HT-29 (cell line): Measurements from ENCODE around the gene ME2. TPM values are rescaled to one million over a fixed set of nuclear protein-coding genes. Genes with fewer than 3 reads are reported as not detected.
"Not testable (repeated sequence)": the region's sequence is repeated elsewhere in the genome, so short reads cannot be mapped to it uniquely, and the experiment has no call there.

ENCODE experiments used
- DNase-seq: peaks from one replicate; pipeline ENCODE4 v3.0.0-alpha.2; 2015; ENCODE audit warnings: low spot score
- total RNA-seq: library from RNA; depleted of rRNA; stranded (reverse); fragments of >200 nt; shearing (Covaris generic); gene quantifications from 2 replicates; pipeline ENCODE4 v1.2.3, GENCODE V29; 2014

The ME2 gene
- total RNA-seq, 1 experiment from 2014 or later, result 23.4 TPM

DNA sequence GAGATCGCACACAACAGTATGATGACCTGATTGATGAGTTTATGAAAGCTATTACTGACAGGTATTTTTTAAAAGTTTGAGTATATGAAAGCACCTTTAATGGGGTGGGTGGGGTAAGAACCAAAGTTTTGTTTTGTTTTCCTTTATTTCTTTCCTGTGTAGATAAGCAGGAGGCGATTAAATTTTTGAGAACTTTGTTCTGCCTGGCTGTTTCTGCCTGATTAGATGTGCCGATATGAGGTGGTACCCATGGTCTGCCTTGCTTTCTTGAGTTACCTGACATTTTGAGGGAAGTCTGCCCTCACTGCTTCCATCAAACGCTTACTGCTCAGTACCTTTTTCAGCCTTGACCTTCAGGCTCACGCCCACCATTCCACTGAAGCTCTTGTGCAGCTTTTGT lies 39.2 kb downstream of the ME2 start:
- no peak for DNase-seq

DNA sequence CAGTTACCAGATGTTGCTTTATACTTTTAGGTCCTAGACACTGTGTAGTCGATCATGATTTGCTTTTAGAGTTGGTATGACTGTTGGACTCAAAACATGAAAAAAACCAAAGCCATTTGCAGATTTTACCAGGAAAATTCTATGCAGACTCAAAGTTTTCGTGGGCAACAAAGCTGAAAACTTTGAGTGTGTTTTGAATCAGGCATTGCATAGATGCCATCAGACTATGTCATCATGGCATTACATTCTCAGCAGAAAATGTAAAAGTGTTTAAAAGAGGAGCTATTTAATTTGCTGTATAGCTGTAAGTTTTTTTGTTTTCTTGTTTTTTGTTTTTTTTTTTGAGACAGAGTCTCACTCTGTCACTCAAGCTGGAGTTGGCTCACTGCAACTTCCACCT lies 45.5 kb downstream of the ME2 start:
- no peak for DNase-seq

DNA sequence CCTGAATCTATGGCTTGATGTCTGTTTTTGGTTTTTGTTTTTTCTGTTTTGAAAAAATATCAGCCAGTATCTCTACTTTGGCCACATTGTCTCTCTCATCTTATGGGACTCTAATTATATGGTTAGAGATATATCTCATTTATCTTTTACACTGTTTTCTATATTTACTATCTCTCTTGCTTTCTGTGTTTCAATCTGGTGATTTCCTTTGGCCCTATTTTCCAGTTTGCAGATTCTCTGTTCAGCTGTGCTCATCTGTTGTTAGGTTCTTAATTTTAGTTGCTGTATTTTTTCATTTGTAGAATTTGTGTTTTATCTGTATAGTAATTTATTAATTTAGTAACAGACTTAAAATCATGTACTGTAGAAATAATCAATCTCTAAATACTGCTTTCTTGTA lies 47.6 kb downstream of the ME2 start:
- DNase-seq, result no peak

DNA sequence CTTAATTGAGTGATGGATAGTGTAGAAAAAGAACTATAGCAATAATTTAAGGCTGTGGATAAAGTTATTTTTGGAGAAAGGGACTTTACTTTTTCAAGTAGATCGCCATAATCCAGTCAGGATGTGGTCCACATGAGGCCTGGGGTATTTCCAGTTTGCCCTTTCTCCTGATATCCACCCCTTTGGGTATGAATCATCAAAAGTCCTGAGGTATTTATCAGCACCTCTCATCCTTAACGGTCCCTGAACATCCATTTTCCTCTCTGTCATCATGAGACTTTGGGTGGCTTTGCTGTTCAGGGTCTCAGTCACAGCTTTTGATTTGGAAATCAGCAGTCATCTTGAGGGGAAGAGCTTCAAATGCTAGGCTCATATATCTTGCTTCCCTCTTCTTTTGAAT lies 49.6 kb downstream of the ME2 start:
- DNase-seq, result no peak

DNA sequence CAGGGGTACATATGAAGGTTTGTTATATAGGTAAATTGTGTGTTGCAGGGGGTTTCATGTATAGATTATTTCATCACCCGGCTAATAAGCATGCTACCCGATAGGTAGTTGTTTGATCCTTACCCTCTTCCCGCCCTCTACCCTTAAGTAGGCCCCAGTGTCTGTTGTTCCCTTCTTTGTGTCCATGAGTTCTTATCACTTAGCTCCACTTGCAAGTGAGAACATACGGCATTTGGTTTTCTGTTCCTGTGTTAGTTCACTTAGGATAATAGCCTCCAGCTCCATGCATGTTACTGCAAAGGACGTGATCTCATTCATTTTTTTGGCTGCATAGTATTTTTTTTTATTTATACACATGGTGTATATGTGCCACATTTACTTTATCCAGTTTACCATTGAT lies 54.8 kb downstream of the ME2 start:
- DNase-seq, result no peak

DNA sequence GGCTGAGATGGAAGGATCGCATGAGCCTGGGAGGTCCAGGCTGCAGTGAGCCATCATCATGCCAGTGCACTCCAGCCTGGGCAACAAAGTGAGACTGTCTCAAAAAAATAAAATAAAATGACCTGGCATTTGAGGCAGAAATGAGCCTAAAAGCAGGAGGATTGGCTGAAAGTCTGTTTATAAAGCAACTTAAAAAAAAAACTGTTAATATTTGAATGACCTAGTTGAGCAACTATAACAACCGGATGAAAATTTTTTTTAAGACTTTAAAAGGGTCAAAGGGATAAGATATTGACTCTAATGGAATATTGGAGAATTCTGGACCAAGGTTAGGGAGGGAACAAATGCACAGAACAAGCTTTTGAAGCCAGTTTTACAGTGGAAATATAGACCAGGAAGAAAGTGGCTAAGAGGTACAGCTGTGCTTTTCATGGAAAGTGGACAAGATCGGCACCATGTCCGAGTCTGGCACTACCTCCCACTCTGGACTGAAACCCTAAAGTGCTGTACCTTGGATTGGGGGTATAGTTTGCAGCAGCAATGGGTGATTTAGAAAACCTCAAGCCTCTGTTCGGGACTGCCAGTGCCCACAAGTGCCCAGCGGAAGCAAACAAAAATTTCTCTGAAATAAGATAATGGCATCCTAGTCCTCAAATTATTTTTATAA lies 55.8 kb downstream of the ME2 start:
- DNase-seq, result no peak

DNA sequence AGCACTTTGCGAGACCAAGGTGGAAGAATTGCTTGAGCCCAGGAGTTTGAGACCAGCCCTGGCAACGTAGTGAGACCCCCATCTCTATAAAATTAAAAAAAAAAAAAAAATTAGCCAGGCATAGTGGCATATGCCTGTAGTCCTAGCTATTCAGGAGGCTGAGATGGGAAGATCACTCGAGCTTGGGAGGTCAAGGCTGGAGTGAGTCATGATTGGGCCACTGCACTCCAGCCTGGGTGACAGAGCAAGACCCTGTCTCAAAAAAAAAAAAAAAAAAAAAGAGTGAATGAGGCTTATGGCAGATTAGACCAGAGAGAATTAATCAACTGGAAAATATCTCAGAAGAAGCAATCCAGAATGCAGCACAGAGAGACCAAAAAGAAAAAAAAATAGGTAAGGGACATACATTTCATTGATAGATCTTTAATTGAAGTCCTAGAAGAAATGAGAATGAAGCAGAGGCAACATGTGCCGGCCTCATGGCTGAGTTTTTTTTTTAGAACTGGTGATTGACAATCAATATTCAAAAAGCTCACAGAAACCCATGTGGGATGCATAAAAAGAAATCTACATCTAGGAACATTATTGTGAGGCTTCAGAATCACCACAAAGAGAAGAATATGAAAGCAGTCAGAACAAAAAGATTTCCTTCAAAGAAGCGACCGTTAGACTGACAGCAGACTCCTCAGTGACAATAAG lies 56.7 kb downstream of the ME2 start:
- DNase-seq, result no peak

DNA sequence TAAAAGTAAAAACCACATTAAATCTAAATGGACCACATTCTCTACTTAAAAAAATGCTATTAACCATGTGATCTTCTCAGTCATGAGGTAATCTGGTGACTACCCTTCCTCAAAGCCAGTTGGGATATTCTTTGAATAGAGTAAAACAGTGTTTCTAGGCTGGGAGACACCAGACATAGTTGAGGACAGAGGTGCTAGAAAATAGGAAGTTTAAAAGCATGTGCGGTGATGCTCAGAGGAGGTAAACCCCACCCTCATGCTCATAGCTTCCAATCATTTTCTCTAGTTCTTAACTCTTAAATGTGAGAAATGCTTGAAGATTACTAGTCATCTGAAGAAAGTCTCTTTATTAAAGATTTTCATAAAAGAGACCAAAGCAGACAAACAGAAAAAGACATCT lies 58.3 kb downstream of the ME2 start:
- DNase-seq, result no peak

DNA sequence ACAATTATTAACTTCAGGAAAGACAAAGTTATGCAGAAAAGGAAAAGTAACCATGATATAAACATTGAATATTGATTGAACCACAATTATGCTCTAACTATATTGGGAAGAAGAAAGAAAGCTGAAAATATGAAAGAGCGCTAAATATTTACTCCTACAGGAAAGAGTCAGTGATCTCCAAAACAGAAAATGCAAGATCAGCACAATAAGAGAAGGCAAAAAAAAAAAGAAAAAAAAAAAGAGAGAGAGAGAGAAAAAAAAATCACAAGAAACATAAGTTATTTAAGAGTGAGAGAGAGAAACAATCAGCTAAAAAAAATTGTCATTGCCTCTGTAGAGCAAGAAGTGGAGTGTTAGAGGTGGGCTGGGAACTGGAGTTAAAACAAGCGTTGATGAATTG lies 60.0 kb downstream of the ME2 start:
- DNase-seq, result no peak

DNA sequence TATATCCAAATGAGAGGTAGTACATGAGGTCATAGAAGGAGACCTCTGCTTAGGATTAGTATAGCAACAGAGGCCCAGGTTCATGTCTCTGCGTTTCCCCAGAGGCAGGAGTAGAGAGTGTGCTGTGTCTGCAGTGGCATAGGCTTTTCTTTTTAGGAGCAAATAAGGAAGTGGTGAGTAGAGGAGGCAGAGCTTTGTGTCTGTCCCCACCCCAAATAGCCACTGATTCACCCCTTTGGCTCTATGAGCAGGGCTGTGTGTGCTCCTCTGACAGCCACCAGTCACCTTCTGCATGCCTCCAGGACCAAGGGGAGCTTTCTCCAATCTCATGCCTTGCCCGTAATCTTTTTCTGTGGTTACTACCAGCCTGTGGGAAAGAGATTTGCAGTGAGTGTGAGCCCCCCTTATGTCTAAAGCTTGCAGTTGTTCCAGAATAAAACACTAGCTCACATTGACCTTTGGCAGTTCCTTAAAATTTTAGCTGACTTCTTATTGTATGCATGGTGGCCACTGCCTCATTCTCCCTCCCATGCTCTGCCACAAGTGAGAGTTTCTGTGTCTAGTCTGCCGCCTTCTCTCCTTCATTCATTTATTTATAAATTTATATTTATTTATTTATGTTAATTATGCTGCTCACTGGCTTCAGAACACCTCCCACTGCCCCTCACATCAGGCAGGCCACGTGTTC lies 65.5 kb downstream of the ME2 start:
- DNase-seq, result no peak

DNA sequence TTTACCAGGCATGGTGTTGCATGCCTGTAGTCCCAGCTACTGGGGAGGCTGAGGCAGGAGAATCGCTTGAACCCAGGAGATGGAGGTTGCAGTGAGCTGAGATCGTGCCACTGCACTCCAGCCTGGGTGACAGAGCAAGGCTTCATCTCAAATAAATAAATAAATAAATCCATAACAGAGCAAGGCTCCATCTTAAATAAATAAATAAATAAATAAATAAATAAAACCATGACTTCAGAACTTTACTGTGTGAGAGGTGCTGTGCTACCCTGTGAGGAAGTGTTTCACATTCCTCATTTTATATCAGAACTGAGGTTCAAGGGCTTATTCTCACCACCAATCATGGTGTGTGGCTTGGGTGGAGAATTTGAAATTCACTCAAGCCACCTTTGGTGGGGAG lies 67.0 kb downstream of the ME2 start:
- DNase-seq, result not testable (repeated sequence)

DNA sequence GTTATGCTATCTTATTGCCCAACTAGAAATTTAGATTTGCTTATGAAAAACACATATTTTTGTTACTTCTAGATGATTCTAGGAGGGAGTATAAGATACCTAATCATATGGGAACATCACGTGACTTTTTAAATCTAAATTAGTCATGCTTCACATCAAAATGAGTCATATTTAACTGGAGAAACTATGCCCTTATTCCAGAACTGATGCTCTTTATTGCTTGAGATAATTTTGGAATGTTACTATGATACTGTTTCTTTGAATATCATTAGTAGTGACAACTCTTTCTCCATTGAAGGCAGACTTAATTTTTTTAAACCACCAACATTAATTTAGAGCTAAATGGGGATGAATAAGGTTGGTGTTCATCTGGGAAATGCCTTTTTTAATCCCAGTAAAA lies 69.0 kb downstream of the ME2 start:
- no peak for DNase-seq

DNA sequence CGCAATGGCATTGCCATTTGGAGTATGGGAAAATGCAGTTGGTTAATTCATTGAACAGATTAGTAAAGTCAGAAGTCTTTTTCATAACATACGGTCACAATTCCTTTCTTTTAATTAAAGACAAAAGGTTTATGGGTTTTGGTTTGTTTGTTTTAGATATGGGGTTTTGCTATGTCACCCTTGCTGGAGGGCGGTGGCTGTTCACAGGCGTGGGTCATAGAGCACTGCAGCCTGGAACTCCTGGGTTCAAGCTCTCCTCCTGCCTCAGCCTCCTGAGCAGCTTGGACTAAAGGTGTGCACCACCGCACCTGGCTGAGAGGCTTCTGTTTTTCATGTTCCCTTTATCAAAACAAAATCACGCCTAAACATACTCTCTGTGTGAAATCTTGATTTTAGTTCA lies 70.3 kb downstream of the ME2 start:
- DNase-seq, result no peak

DNA sequence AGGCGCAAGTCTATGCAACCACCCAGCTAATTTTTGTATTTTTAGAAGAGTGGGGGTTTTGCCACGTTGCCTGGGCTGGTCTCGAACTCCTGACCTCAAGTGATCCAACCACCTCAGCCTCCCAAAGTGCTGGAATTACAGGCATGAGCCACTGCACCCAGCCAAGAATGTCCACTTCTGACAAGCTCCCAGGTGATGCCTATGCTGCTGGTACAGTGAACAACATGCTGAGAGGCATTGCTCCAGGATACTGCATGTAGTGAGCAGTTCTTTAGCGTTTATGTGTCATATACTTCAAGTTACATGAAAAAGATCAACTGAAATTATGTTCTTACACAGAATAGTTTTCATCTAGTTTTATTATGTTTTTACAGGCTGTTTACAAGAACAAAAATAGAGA lies 71.7 kb downstream of the ME2 start:
- DNase-seq, result no peak

DNA sequence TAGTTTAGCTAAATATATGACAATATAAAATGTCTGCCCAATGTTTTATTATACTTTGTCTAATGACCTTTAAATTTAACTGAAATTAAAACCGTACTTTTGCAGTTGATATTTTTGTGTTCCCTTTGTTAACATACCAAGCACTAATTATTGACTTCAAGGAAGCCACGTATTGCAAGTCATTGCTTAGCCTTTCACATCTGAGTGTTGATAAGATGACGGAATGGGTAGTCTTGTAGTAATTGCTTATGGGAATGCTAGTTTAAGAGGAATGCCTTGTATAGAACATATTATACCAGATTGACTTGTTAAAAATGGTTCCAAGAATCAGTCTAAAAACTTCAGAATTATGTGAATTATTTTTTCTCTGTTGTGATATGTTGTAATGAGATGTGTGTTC lies 74.9 kb downstream of the ME2 start:
- no peak for DNase-seq

DNA sequence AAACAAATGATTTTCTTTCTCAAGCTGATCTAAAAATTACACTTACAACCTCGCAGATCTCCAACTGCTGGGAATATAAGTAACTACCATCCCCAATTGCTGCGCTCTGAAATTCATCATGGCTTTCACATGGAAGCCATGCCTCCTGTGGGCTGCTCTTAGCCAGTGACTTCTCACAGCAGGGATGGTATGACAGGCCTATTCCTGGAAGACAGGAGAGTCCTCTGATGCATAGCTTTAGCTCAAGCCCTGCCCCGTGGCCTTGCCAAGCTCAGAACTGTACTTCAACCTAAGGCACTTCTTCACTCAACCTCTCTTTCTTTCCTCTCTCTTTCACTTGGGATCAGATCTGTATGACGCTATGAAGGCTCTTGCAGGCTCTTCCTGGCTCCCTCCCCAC lies 76.3 kb downstream of the ME2 start:
- no peak for DNase-seq

DNA sequence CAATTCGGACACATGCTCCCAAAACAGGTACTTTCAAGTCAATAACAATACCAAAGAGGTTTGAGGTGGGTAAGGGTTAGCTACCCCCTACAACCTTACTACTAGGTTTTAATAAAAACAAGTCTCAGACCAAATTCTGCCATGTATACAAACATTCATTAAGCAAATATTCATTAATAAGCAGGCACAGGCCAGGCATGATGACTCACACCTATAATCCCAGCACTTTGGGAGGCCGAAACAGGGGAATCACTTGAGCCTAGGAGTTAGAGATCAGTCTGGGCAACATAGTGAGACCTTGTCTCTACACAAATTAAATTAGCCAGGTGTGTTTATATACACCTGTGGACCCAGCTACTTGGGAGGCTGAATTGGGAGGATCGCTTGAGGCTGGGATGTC lies 77.2 kb downstream of the ME2 start:
- DNase-seq, result no peak

DNA sequence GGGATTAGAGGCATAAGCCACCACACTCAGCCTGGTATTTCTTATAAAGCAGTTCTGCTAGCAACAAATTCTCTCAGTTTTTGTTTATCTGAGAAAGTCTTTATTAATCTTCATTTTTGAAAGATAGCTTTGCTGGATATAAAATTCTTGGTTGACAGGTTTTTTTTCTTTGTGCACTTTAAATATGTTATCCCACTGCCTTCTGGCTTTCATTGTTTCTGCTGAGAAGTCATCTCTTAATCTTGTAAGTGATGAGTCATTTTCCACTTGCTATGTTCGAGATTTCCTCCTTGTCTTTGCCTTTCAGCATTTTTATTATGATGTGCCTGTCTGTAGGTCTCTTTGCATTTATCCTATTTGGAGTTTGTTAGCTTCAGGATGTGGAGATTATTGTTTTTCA lies 83.1 kb downstream of the ME2 start:
- no peak for DNase-seq

DNA sequence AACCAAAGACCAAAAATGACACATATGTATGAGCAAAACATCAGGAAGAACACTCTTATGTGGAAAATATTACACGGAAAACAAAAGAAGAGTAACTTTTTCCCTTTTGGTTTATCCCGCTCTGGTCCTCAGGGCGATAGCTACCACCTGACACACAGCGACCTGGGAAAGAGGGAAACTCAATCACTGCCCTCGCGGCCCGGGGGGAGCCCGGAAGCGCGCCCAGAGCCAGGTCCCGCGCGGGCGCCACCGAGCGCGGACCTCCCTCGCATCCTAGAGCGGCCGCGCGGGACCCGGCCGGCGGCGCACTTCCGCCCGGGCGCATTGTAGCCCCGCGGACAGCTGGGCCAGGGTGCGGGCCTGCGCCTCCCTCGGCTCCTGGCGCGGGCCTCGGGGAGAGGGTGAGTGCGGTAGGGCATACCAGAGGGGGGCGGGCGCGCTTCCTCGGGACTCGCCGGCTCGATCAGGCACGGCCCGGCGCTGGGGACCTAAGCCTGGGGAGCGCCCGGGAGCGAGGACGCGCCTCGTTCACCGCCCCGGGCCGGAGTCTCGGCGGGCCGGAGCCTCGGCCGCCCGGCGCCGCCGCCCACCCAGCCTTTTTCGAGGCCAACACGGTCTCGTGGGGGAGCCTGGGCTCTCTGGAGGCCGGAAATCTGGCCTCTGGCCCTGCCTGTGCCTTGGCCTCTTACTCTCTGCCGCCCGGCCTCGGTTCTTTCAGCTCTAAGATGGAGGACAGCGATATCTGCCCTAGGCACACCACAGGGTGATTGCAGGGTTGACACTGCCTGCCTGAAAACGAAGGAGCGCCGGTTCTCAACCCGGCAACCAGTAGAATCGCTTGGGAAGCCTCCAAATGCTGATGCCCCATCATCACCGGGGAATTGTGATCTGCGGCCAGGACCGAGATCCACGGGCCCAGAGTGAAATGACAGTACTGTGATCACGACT lies 89.1 kb downstream of the ME2 start, which contains the start of gene ELAC1:
Gene ELAC1, plus strand, starts transcription at position 327 of the 948 bp plus-strand sequence. CDS start 6,365 bp downstream, outside the sequence.
- DNase-seq, result peak; percentile 72

DNA sequence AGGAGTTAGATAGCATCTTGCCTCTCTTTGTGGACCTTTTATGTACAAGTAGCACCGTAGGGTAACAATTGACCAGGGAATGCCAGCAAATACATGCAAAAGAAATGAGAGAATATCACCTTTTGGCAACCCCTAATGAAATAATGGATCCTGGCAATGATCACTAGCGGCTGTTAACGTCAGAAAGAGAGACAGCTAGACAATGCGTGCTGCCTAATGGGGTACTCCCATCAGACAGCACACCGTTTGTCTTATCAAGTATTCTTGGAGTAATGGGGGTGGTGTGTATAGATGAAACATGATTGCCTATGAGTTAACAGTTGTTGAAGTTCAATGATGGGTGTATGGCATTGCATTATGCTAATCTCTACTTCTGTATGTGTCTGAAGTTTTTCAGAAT lies 90.5 kb downstream of the ME2 start:
- no peak for DNase-seq

DNA sequence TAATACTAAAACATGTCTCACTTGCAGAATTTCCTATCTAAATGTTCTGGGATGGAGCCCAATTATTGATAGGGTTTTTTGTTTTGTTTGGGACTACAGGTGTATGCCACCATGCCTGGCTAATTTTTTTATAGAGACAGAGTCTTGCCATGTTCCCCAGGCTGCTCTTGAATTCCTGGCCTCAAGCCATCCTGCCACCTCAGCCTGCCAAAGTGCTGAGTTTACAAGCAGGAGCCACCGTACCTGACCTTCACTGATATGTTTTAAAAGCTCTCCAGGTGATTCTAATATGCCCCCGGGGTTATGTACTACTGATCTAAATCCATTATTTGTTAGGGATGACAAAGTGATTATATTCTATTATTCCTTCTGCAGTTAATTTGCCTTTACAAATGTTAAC lies 91.1 kb downstream of the ME2 start:
- peak; percentile 14 for DNase-seq

DNA sequence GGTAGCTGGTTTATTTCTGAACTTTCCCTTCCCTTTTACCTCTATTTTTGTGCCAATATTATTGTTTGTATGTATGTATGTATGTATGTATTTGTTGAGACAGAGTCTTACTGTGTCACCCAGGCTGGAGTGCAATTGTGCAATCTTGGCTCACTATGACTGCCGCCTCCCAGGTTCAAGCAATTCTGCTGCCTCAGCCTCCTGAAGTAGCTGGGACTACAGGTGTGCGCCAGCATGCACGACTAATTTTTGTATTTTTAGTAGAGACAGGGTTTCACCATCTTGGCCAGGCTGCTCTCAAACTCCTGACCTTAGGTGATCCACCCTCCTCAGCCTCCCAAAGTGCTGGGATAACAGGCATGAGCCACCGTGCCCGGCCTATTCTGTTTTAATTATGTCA lies 93.5 kb downstream of the ME2 start:
- DNase-seq, result not testable (repeated sequence)
